ENCODE data around the gene SLC43A1. TPM values are rescaled to one million over a fixed set of nuclear protein-coding genes. Genes with fewer than 3 reads are reported as not detected.

The SLC43A1 gene
- total RNA-seq, 1 donor from 2014 or later = 1.00 TPM

GRCh38 chr11:57479021-57479663, 36.4 kb downstream of the SLC43A1 start:
- ATAC-seq = no peak

- peak; percentile 17 for ATAC-seq
These were observed 37.9 kb downstream of the SLC43A1 start for GRCh38 chr11:57477507-57478189.

GRCh38 chr11:57476757-57477506, 38.6 kb downstream of the SLC43A1 start:
- peak; percentile 61 for ATAC-seq

GRCh38 chr11:57476047-57476756, 39.3 kb downstream of the SLC43A1 start:
- peak; percentile 82 for ATAC-seq

- no peak for ATAC-seq
These were observed 39.8 kb downstream of the SLC43A1 start for GRCh38 chr11:57475671-57476046.

- no peak for ATAC-seq
These were observed 40.3 kb downstream of the SLC43A1 start for GRCh38 chr11:57475191-57475590.

GRCh38 chr11:57474803-57475115, 40.7 kb downstream of the SLC43A1 start:
- ATAC-seq = no peak

GRCh38 chr11:57474017-57474802, 41.3 kb downstream of the SLC43A1 start:
- no peak for ATAC-seq

- no peak for ATAC-seq
These were observed 42.1 kb downstream of the SLC43A1 start for GRCh38 chr11:57473285-57473841.

- no peak for ATAC-seq
These were observed 44.0 kb downstream of the SLC43A1 start for GRCh38 chr11:57471496-57471895.

GRCh38 chr11:57469268-57469667, 46.2 kb downstream of the SLC43A1 start:
- no peak for ATAC-seq

- no peak for ATAC-seq
These were observed 47.2 kb downstream of the SLC43A1 start for GRCh38 chr11:57468276-57468675.

- no peak for ATAC-seq
These were observed 47.9 kb downstream of the SLC43A1 start for GRCh38 chr11:57467508-57468157.

- ATAC-seq = no peak
These were observed 48.8 kb downstream of the SLC43A1 start for GRCh38 chr11:57466680-57467079.

- peak; percentile 35 for ATAC-seq
These were observed 50.8 kb downstream of the SLC43A1 start for GRCh38 chr11:57464539-57465181.

GRCh38 chr11:57463671-57464538, 51.6 kb downstream of the SLC43A1 start:
- ATAC-seq = no peak

GRCh38 chr11:57462597-57462996, 52.9 kb downstream of the SLC43A1 start:
- no peak for ATAC-seq

- ATAC-seq = no peak
These were observed 53.5 kb downstream of the SLC43A1 start for GRCh38 chr11:57461841-57462489.

Data from esophagus mucosa (tissue), 1 donor.